Activated CD4-positive, alpha-beta T cell treated with anti-CD3 and anti-CD28 coated beads, Interleukin-2, amount 10 ng/mL, durations not matched to agents 24 days and 14 days (primary cell): ENCODE data around the gene KRTAP9-9. TPM values are rescaled to one million over a fixed set of nuclear protein-coding genes. Genes with fewer than 3 reads are reported as not detected.

Source experiments
- DNase-seq: peaks from one replicate; pipeline ENCODE4 v3.0.0; 2022
- H3K27ac Mint-ChIP-seq: one replicate; pipeline ENCODE4 v1.8.0; 2022; ENCODE audit warnings: mild to moderate bottlenecking, mixed read lengths
- H3K27me3 Mint-ChIP-seq: one replicate; pipeline ENCODE4 v1.8.0; 2022; ENCODE audit warnings: mixed read lengths
- H3K36me3 Mint-ChIP-seq: one replicate; pipeline ENCODE4 v1.8.0; 2022; ENCODE audit warnings: low read depth, mild to moderate bottlenecking, mixed read lengths
- H3K4me1 Mint-ChIP-seq: one replicate; pipeline ENCODE4 v1.8.0; 2021; ENCODE audit warnings: mixed read lengths
- H3K4me3 Mint-ChIP-seq: one replicate; pipeline ENCODE4 v1.8.0; 2022; ENCODE audit warnings: mild to moderate bottlenecking, moderate library complexity, mixed read lengths
- H3K9me3 Mint-ChIP-seq: one replicate; pipeline ENCODE4 v1.8.0; 2021; ENCODE audit warnings: mixed read lengths
- intact Hi-C: fragments of 100-400 bp; cut with micrococcal nuclease; formaldehyde crosslinking; loops from one replicate; pipeline ENCODE4 v1.15.1; 2023
- total RNA-seq: library from RNA; stranded (reverse); gene quantifications from 2 replicates; pipeline ENCODE4 v1.2.3, GENCODE V29; 2022

Gene KRTAP9-9
- total RNA-seq, 1 donor from 2014 or later, result not detected

DNA sequence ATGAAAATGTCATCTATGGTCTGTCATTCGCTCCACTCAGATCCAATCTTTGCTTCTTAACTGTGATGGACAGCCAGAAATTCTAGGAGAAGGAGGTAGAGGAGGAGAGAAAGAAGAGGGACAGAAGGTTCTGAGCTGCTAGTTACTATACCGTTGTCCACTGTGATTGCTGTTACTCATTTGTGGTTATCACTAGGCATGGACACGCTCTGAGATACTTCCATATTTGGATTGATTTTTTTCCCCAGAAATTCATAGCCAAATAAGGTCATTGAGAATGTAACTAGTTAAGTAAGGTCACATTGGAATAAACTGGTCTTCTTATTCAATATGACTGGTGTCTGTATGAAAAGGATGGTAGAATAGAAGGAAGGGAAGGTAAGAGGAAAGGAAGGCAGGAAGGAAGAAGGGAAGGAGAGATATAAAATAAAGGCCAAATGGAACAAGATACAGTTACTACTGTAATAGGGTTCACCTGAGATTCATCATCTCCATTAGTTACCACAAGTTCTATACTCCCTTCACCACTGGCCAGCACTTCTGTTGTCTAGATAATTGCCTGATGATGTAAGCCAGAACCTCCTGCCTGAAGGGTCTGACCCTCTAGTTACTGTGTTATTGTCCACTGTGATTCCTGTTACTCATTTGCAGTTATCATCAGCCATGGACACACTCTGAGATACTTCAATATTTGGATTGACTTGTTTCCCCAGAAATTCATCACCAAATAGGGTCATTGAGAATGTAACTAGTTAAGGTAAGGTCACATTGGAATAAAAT lies 23.2 kb downstream of the KRTAP9-9 start:
- no peaks in the 10 kb centered on the region for H3K36me3 Mint-ChIP-seq
- H3K27ac Mint-ChIP-seq, result no peak overlapping the region
- H3K9me3 Mint-ChIP-seq, result no peaks in the 10 kb centered on the region
- no peaks in the 10 kb centered on the region for H3K4me1 Mint-ChIP-seq
- peak; percentile 13 for DNase-seq
- H3K27me3 Mint-ChIP-seq, result peaks cover 11% of the 10 kb centered on the region
- H3K4me3 Mint-ChIP-seq, result no peak overlapping the region
- intact Hi-C loops, result no loop called here

DNA sequence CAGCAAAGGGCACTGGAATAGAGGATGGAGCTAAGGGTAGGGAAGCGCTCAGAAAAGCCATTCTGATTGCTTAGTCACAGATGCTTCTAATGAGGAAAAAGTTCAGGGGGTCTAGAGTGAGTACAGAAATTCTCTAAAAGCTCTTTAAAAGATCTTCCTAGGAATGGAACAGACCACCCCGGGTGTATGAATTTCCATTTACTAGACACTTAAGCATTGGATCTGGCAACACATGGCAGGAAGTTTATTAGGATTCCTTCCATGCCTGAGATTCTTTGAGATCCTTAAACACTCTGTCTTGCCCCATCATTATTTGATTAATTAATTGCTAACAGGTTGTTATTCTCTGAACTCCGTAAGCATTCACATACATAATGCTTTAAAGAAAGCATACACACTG lies 28.9 kb downstream of the KRTAP9-9 start:
- Mint-ChIP-seq H3K9me3 (no peaks in the 10 kb centered on the region), H3K27ac (no peak overlapping the region), H3K27me3 (no peaks in the 10 kb centered on the region), H3K4me3 (no peak overlapping the region), H3K4me1 (no peaks in the 10 kb centered on the region), H3K36me3 (no peaks in the 10 kb centered on the region)
- intact Hi-C loops, result no loop called here
- peak; percentile 11 for DNase-seq

DNA sequence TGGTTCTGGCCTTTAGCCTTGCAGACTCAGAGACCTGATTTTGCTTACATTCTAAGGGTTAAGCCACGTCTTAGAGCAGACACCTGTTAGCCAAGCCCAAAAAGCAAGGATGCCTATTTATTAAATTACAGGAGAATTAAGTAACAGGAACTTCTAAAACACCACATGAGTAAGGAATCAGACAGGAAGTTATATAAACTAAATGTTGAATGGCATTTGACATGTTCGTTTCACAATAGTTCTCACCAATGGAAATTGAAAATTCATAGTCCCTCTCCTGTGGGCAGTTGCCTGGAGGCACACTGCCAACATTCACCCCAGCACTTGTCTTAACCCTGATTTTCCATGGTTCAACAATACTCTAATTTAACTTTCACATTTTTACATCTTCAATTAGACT lies 29.4 kb downstream of the KRTAP9-9 start:
- Mint-ChIP-seq H3K36me3 (no peaks in the 10 kb centered on the region), H3K27ac (no peak overlapping the region), H3K9me3 (no peaks in the 10 kb centered on the region), H3K27me3 (no peaks in the 10 kb centered on the region), H3K4me1 (no peaks in the 10 kb centered on the region), H3K4me3 (no peak overlapping the region)
- DNase-seq, result peak; percentile 32
- intact Hi-C loops, result no loop called here

DNA sequence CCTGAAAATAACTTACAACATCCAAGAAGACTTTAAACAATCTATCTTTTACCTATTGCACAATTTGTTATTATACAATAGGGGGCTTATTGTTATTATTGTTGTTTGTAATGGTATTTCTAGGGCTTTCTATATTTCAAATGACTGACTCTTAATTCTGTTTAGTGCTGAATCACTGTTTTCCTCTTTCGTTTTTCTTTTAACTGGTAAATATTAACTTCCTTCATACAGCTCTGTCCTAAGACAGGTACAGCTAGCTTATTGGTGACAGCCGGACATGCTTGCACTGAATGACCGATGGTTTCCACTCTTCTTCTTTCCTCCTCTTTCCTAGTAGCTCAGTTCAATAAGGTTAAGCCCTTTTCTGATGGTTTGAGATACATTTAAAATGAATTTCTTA lies 31.9 kb downstream of the KRTAP9-9 start:
- no peaks in the 10 kb centered on the region for H3K4me1 Mint-ChIP-seq
- intact Hi-C loops, result no loop called here
- DNase-seq, result peak; percentile 4
- H3K4me3 Mint-ChIP-seq, result no peak overlapping the region
- no peaks in the 10 kb centered on the region for H3K27me3 Mint-ChIP-seq
- no peaks in the 10 kb centered on the region for H3K36me3 Mint-ChIP-seq
- H3K9me3 Mint-ChIP-seq, result no peaks in the 10 kb centered on the region
- H3K27ac Mint-ChIP-seq, result no peak overlapping the region

DNA sequence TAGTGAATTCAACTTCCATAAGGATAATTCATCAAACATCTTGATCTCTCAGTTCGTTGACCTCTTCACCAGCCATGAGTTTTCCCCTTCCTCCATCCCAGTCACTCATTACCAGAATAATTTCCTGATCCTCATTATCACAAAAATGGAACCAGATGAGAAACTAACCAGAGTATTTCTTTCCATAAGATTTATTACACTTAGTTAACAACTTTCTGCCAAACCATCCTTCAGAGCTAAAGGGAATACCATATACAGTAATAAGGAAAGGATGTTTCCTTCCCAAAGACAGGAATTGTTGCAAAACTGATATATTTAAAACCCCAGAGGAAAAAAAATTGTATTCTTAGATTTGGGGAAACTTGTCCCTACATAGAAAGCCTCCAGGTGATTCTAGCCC lies 38.8 kb downstream of the KRTAP9-9 start:
- intact Hi-C loops, result no loop called here
- Mint-ChIP-seq H3K4me3 (no peak overlapping the region), H3K36me3 (no peaks in the 10 kb centered on the region), H3K27ac (no peak overlapping the region), H3K27me3 (peaks cover 2% of the 10 kb centered on the region), H3K9me3 (no peaks in the 10 kb centered on the region), H3K4me1 (no peaks in the 10 kb centered on the region)
- DNase-seq, result no peak

DNA sequence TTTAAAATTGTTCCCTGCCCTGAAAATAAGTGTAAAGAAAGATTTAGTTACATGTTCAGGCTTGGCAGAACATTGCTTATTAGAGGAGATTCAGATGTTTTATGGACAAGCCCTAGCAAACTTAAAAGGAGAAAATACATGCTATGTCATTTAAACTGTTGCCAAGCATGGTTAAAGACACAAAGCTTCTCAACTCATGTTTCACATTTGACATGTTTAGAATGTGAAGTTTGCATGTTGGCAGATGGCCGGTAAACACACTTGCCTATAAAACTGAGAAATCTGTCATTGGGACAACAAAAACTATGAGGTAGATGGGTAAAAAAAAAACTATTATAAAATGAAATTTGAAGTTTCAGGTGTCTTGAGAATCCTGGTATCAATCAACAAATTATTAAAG lies 41.7 kb downstream of the KRTAP9-9 start:
- no peak overlapping the region for H3K4me3 Mint-ChIP-seq
- H3K36me3 Mint-ChIP-seq, result no peaks in the 10 kb centered on the region
- H3K4me1 Mint-ChIP-seq, result no peaks in the 10 kb centered on the region
- H3K27me3 Mint-ChIP-seq, result peaks cover 2% of the 10 kb centered on the region
- peak; percentile 23 for DNase-seq
- no peak overlapping the region for H3K27ac Mint-ChIP-seq
- intact Hi-C loops, result loop anchor here (5.0 kb wide), 1 partner anchor 40 kb away; the partner anchor contains the start of gene KRTAP9-9
- H3K9me3 Mint-ChIP-seq, result peaks cover 4% of the 10 kb centered on the region

DNA sequence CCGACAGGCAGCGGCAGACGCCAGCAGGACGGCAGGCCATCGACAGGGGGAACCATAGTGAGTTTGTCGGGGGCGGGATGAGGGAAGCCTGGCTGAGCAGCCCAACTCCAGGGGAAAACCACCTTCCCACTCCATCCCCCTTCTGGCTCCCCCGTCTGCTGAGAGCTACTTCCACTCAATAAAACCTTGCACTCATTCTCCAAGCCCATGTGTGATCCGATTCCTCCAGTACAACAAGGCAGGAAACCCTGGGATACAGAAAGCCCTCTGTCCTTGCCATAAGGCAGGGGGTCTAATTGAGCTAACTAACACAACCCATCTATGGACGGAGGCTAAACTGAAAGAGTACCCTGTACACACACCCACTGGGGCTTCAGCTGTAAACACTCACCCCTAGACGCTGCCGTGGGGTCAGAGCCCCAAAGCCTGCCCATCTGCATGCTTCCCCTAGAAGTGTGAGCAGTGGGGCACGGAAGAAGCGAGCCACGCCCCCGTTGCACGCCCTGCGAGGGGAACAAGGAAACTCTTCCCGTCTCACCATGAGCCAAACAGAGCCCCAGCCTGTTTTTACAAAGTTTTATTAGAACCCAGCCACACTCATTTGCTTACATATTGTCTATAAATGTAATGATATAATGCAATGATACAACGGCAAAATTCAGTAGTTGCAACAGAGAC lies 43.4 kb downstream of the KRTAP9-9 start:
- H3K36me3 Mint-ChIP-seq, result no peaks in the 10 kb centered on the region
- H3K27me3 Mint-ChIP-seq, result peaks cover 2% of the 10 kb centered on the region
- H3K27ac Mint-ChIP-seq, result no peak overlapping the region
- intact Hi-C loops, result loop anchor here (5.0 kb wide), 1 partner anchor 41 kb away; the partner anchor contains the start of gene KRTAP9-9
- peak; percentile 43 for DNase-seq
- peaks cover 4% of the 10 kb centered on the region for H3K9me3 Mint-ChIP-seq
- H3K4me3 Mint-ChIP-seq, result no peak overlapping the region
- no peaks in the 10 kb centered on the region for H3K4me1 Mint-ChIP-seq

DNA sequence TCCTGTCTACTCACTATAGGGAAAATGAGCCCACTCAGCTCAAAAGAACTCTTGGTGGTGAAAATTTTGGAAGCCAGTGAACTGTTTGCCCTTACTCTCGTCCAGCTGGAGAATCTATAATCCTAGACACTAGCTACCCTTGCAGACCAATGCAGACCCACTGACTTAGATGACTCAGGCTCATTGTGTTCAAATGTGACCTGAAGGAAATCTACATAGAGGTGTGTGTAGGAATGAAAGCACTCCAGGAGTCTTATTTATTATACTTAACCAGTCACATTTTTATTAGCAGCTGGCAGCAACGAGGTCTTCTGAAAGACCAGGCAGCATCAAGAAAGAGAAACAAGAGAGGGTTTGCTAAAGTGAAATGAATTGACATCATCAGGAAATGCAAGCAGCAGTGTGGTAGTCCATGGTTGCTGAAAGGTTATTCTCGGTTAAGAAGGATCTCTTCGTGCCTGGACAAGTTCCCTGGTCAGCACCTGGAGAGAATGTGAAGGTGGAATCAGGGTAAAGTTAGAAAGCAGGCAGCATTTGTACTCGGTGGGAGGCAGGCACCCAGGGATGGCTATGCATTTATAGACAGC lies 46.1 kb downstream of the KRTAP9-9 start:
- H3K4me1 Mint-ChIP-seq, result no peaks in the 10 kb centered on the region
- H3K4me3 Mint-ChIP-seq, result no peak overlapping the region
- no peaks in the 10 kb centered on the region for H3K36me3 Mint-ChIP-seq
- DNase-seq, result no peak
- H3K9me3 Mint-ChIP-seq, result peaks cover 4% of the 10 kb centered on the region
- H3K27me3 Mint-ChIP-seq, result no peaks in the 10 kb centered on the region
- intact Hi-C loops, result no loop called here
- H3K27ac Mint-ChIP-seq, result no peak overlapping the region

DNA sequence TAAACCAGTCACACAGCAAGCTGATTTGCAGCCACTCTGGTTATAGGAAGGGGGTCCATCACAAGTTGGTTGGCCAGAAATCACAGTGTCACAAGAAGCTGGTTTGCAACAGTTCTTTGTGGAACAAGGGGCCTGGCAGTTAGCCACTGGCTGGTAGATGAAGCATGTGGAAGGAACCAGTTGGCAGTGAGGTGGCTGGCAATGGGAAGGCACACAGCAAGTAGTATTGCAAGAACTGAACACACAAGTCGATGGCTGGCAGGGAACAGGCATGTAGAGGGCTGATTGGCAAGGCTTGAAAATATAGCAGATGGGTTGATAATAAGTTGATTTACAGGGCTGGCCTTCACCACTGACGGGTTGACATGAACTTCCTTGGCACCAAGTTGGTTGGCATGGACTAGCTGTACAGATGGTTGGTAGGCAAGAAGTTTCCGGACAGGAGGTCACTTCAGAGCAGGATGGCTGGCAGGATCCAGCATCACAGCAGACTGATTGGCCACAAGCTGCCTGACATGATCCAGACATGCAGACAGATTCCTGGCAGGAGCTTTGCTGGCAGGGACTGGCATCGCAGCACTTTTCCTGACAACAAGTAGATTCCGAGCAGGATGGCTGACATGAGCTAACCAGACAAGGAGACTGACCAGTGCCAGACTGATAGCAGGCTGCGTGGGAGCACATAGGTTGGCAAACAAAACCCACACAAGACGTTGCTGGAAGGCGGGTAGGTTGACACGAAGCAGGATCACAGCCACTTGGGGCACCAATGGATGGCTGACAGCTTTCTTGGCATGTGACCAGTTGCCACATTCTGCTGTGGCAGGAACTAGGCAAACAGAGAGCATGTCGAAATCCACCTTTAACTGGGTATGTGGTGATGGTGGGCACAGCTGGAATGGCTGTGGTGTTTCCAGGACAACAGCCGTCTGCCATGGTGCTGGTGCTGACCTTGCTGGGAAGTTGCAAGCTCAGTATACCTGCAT lies 47.0 kb downstream of the KRTAP9-9 start, which contains the start of gene KRTAP29-1:
Gene KRTAP29-1, minus strand, starts transcription at position 936 of the 986 bp plus-strand sequence. Its CDS starts 0 bp downstream, at position 936.
- Mint-ChIP-seq H3K4me1 (no peaks in the 10 kb centered on the region), H3K36me3 (no peaks in the 10 kb centered on the region), H3K4me3 (no peak within 1 kb of the TSS), H3K27me3 (no peaks in the 10 kb centered on the region), H3K27ac (no peak within 1 kb of the TSS), H3K9me3 (peaks cover 4% of the 10 kb centered on the region)
- no peak for DNase-seq
- intact Hi-C loops, result no loop called here

DNA sequence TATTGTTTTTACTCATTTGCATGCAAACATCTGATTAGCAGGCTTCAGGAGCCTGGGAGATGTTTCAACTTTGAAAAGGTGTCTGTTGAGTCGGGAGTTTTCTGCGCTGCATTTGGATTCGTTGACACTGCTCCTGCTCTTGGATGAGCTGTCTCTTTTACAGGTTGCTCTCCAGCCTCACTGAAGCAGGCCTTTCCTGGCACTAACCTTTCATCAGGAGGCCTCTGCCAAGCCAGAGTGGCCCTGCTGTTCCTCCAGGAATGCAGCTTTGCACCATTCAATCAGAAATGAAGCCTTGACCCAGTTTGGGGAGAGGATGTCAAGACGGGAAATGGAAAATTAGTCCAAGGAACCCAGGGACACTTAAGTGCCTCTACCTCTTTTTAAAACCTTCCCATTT lies 47.8 kb downstream of the KRTAP9-9 start:
- peaks cover 4% of the 10 kb centered on the region for H3K4me1 Mint-ChIP-seq
- H3K36me3 Mint-ChIP-seq, result no peaks in the 10 kb centered on the region
- no peaks in the 10 kb centered on the region for H3K27me3 Mint-ChIP-seq
- DNase-seq, result no peak
- peaks cover 4% of the 10 kb centered on the region for H3K9me3 Mint-ChIP-seq
- intact Hi-C loops, result no loop called here
- H3K4me3 Mint-ChIP-seq, result no peak overlapping the region
- no peak overlapping the region for H3K27ac Mint-ChIP-seq

DNA sequence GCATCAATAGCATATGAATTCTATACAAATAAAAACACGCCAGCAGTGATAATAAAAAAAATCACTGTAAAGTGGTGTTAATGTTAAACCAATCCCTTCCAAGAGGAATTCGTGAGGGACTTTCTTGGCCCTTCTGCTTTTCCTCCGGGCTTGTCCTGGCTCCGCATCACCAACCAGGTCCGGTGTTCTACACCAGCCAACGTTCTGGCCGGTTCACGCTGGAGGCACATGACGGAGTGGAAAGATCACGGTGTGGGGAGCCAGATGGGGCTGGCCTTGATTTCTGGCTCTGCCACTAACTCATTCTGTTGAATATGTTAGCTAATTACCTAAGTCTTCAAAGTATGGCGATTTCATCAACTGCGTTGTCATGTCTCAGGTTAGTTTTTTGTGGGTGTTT lies 48.9 kb downstream of the KRTAP9-9 start:
- no peak overlapping the region for H3K4me3 Mint-ChIP-seq
- intact Hi-C loops, result no loop called here
- no peaks in the 10 kb centered on the region for H3K36me3 Mint-ChIP-seq
- H3K27ac Mint-ChIP-seq, result no peak overlapping the region
- H3K4me1 Mint-ChIP-seq, result peaks cover 15% of the 10 kb centered on the region
- DNase-seq, result no peak
- no peaks in the 10 kb centered on the region for H3K27me3 Mint-ChIP-seq
- peaks cover 4% of the 10 kb centered on the region for H3K9me3 Mint-ChIP-seq
